GM20431 (cell line): Measurements from ENCODE around the gene CCDC13.

Experiments
- in situ Hi-C: fragments of 300-500 bp; cut with MseI, MboI; formaldehyde crosslinking; loops from one replicate; pipeline ENCODE4 v1.15.0; 2020; ENCODE audit warnings: low sequenced_read_pairs; ENCODE audit not compliant: unreplicated experiment

CCDC13 gene

DNA sequence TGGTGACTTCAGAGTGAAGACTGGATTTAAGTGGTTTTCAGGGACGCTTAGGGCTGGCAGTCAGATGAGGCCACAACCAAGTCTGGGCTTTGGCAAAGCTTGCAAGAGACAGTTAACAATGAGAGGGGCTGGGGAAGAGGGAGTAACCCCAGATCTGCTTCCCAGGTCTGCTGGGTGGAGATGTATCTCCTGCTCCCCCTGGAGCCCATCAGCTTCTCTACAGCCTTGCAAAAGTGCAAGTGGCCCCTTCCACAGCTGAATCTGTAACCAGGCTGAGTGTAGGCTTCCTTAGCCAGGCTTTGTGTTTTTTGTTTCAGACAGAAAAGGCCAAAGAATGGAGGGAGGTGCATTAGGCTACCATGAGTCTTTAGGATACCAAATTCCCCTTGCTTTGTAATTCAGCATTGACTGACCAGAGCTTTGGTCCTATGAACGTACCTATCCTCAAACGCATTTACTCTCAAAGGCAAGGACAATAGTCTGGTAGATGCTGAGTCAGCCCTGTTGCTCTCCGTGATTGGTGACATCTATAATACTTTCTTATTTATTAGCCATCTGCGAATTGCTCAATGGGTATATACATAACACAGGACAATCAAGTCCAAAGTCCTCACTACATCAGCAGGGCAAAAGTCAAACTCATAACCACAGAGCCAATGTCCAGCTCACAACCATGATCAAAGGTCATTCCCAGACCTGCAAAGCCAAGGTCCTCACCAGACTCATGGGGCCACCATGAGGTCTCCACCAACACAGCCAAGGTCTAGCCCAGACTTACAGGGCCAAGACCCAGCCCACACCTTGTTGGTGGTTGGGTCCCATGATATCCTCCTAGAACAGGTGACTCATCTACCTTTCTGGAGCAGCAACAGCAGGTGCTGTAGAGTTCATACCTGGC lies 17.1 kb downstream of the CCDC13 start:
- in situ Hi-C loops, result no loop called here

DNA sequence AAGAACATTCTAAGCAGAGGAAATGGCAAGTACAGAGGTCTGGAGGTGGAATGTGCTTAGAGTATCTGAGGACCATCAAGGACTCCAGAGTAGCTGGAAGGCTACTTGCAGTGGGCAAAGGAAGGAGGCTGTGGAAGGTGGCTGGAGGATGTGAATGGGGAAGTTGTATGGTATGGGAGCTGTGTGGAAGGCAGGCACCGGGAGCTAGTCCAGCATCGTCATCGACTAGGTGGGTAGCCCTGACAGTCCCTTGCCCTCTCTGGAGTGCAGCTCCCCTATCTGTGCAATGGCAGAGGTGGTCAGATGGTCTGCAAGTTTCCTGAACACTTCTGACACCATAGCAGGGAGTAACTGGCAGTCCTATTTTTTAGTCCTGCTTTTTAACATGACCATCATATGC lies 19.3 kb downstream of the CCDC13 start:
- in situ Hi-C loops, result no loop called here

GRCh38 chr3:42752961-42753360 lies 20.1 kb downstream of the CCDC13 start:
- in situ Hi-C loops, result no loop called here

DNA sequence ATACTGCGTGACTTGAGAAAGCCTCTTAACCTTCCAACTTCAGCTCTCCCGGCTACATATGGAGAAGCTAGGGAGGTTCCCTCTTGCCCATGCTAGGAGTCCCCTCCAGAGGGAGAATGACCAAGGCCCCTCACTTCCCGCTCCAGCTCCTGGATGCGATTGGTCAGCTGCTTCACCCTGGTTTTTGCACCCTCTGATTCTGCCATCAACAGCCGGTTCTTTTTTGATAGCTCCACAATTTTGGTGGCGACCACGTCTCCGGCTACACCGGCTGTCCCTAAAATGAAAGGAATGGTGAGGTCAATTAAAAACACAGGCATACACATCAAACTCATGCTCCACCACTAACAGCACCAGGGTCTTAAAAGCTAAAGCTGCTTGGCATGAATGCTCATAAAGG lies 20.6 kb downstream of the CCDC13 start:
- in situ Hi-C loops, result no loop called here

GRCh38 chr3:42751609-42752008 lies 21.4 kb downstream of the CCDC13 start:
- in situ Hi-C loops, result no loop called here

GRCh38 chr3:42750834-42751233 lies 22.2 kb downstream of the CCDC13 start:
- in situ Hi-C loops, result no loop called here

GRCh38 chr3:42749753-42750231 lies 23.3 kb downstream of the CCDC13 start:
- in situ Hi-C loops, result loop anchor here (10.0 kb wide), 1 partner anchor 195 kb away; no protein-coding TSS in a partner anchor

GRCh38 chr3:42749025-42749752 lies 23.9 kb downstream of the CCDC13 start:
- in situ Hi-C loops, result loop anchor here (10.0 kb wide), 1 partner anchor 194 kb away; no protein-coding TSS in a partner anchor

GRCh38 chr3:42747581-42747980 lies 25.5 kb downstream of the CCDC13 start:
- in situ Hi-C loops, result loop anchor here (10.0 kb wide), 1 partner anchor 193 kb away; no protein-coding TSS in a partner anchor

DNA sequence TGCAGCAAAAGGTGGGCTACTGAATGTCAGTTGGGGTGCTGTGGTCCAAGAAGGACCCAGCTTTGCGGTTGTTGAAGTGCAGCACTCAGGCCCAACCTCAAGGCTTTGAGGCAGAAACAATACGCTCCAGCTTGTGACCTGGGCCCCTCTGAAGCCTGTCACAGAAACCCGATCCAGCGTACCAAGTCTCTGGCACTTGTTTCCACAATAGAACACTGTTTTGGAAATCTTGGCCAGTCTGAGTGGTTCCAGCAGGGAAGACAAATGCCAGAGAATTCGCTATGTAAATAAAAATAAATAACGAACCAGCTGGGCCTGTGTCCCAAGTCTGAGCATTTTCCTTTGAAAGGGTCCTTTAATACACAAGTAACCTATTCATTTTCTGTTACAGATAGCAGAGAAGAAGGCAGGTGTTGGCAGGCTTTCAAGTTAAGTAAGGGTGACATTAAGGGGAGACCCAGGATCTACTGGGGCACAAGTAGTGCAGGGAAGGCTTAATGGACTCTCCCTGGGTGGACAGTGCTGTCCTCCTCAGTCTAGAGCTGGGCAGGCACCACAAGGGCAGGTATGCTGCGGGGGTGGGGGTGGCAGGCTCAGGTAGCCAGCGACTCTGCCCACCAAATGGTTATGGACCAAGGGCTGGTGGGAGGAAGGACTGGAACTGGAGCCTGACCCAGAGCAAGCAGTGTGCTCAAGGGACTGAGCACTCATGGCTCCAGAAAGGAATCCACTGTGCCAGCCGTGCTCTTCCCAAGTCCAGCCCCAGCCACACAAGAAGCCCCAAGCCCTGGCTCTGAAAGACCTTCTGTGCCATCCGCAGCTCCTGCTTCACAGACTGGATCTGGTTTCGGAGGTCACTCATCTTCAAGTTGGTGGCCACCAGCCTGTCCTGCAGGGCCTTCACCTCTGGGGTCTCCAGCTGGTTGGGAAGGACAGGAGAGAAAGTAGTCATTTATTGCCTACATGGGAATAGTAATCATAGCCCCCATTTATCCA lies 26.3 kb downstream of the CCDC13 start:
- in situ Hi-C loops, result loop anchor here (10.0 kb wide), 1 partner anchor 192 kb away; no protein-coding TSS in a partner anchor

DNA sequence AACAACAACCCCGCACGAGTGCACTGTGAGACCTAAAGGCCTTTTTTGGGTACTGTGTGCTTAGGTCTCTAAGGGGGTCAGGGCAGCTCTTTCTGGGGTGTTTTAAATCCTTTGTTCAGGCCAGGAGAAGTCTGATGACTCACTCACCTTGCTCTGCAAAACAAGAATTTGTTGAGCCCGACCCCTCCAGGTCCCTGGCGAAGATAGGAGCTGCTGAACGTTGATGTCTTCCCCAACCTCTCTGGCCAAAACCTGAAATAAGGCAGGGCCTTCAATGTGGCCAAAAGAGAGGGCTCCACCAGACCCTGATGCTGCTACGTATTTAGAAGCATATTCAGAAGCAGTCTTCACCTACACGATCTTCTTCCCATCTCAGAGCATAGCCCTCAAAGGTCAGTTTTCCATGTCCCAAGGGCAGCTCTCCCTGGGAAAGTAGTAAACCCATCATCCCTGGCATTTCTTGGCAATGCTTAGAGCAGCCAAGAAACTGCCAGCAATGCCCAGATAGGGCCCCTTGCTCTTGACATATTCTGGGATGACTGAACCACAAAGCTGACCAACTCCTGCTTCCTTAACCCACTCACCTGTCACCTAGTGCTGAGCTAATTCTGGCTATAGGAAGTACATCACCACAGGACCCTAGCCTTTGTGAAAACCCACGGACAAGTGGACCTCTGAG lies 27.1 kb downstream of the CCDC13 start:
- in situ Hi-C loops, result loop anchor here (10.0 kb wide), 1 partner anchor 191 kb away; no protein-coding TSS in a partner anchor

- in situ Hi-C loops, result loop anchor here (10.0 kb wide), 1 partner anchor 191 kb away; no protein-coding TSS in a partner anchor
Observed at GRCh38 chr3:42745291-42745745, 27.7 kb downstream of the CCDC13 start.

DNA sequence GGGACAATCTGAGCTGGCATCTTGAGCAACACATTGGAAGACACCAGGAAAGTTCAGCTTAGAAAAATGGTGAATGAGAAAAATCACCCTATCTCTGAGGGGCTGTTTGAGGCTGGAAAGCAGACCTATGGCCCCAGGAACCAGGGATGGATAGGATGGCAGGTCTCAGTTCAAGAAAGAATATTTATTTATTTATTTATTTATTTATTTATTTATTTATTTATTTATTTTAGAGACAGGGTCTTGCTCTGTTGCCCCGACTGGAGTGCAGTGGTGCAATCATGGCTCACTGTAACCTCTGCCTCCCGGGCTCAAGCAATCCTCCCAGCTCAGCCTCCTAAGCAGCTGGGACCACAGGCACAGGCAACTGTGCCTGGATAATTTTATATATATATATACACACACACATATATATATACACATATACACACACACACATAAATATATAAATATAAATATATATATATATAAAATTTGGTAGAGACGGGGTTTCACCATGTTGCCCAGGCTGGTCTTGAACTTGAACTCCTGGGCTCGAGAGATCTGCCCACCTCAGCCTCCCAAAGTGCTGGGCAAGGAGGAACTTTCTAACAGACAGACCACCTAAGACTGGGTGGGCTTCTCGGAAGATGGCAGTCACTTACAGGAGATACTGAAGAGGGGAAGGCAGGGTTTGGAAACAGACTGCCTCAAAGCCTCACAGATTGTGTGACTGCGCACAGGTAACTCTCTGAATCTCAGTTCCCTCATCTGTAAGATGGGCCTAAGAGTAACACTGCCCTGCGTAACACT lies 29.7 kb downstream of the CCDC13 start:
- in situ Hi-C loops, result loop anchor here (10.0 kb wide), 1 partner anchor 189 kb away; no protein-coding TSS in a partner anchor

DNA sequence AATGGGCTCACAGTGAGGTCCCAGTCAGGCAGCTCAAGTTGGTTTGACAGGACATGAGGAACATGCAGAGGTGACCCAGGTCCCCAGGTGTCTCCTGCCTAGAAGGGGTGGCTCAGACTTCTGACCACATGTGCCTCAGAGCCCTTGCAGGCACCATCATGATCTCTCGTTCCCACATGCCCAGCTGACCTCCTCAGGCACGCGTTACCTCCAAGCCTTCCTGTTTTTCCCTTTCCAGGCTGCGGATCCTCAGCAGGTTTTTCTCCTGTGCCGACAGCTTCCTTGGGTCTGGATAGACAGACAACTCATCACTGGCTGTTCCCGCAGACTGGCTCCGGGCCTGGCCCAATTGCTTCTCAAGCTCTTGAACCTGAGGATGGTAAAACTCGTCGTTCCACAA lies 30.4 kb downstream of the CCDC13 start:
- in situ Hi-C loops, result loop anchor here (10.0 kb wide), 1 partner anchor 188 kb away; no protein-coding TSS in a partner anchor

DNA sequence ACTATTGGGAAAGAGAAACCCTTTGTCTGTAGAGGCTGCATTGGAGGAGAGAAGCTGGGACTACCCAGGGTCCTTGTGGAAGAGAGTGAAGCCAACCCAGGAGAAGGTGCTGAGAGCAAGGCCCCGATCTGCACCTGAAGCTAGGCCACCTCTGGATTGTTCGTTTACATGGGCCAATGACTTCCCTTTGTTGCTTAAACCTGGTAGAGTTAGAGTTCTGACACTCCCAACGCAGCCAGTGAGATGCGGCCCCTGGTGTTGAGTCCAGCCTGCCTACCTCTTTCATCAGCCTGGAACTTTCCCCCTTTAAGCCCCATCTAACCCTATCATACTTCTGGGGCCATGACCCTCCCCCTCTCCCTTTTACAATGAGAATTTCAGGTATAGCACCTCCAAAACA lies 30.8 kb downstream of the CCDC13 start:
- in situ Hi-C loops, result loop anchor here (10.0 kb wide), 1 partner anchor 187 kb away; no protein-coding TSS in a partner anchor

GRCh38 chr3:42741796-42742195 lies 31.3 kb downstream of the CCDC13 start:
- in situ Hi-C loops, result loop anchor here (10.0 kb wide), 1 partner anchor 187 kb away; no protein-coding TSS in a partner anchor

GRCh38 chr3:42739401-42740158 lies 33.5 kb downstream of the CCDC13 start:
- in situ Hi-C loops, result loop anchor here (10.0 kb wide), 1 partner anchor 185 kb away; no protein-coding TSS in a partner anchor
